Fibroblast of skin of left biceps (primary cell): ENCODE measurements around the gene VDR.
A peak's percentile ranks its signal among the peaks of the same experiment; 100 is the strongest.
"Not testable (repeated sequence)": the region's sequence is repeated elsewhere in the genome, so short reads cannot be mapped to it uniquely, and the experiment has no call there.

Experiments
- DNase-seq, 2 experiments: peaks; one replicate each; pipeline ENCODE4 v3.0.0-alpha.2; 2013; ENCODE audit warnings: low read depth in 2 of 2

The VDR gene

GRCh38 chr12:47828976-47829482 lies 75.8 kb downstream of the VDR start:
- DNase-seq = no peak

- no peak for DNase-seq
Measured at GRCh38 chr12:47828008-47828975, 76.5 kb downstream of the VDR start.

GRCh38 chr12:47825173-47825639 lies 79.6 kb downstream of the VDR start:
- no peak for DNase-seq

- DNase-seq = no peak
Measured at GRCh38 chr12:47824635-47825034, 80.2 kb downstream of the VDR start.

- DNase-seq = no peak
Measured at GRCh38 chr12:47824198-47824597, 80.6 kb downstream of the VDR start.

GRCh38 chr12:47823422-47824086 lies 81.2 kb downstream of the VDR start:
- DNase-seq = no peak

- DNase-seq = no peak
Measured at GRCh38 chr12:47822863-47823262, 81.9 kb downstream of the VDR start.

- no peak for DNase-seq
Measured at GRCh38 chr12:47822401-47822800, 82.4 kb downstream of the VDR start.

GRCh38 chr12:47821346-47821706 lies 83.5 kb downstream of the VDR start:
- DNase-seq = no peak

- DNase-seq = peak; percentile 95 to 96
Measured at GRCh38 chr12:47820631-47821345, 84.0 kb downstream of the VDR start.

GRCh38 chr12:47819896-47820630 lies 84.7 kb downstream of the VDR start, which contains the start of gene HDAC7:
Gene HDAC7 (minus strand): TSS chr12:47819903. CDS start chr12:47819785, 118 bp downstream.
- DNase-seq = peak; percentile 57 to 65

GRCh38 chr12:47819138-47819895 lies 85.5 kb downstream of the VDR start:
- no peak for DNase-seq

GRCh38 chr12:47818467-47819137 lies 86.2 kb downstream of the VDR start:
- no peak for DNase-seq

- no peak for DNase-seq
Measured at GRCh38 chr12:47818007-47818376, 86.8 kb downstream of the VDR start.

- no peak for DNase-seq
Measured at GRCh38 chr12:47817272-47818006, 87.4 kb downstream of the VDR start.

- no peak for DNase-seq
Measured at GRCh38 chr12:47816403-47817271, 88.2 kb downstream of the VDR start.

GRCh38 chr12:47815447-47815846 lies 89.3 kb downstream of the VDR start:
- not testable (repeated sequence) for DNase-seq

GRCh38 chr12:47814539-47815170 lies 90.1 kb downstream of the VDR start:
- DNase-seq = no peak
